Measurements from ENCODE around the gene PDCD7.
"Not testable (repeated sequence)": the region's sequence is repeated elsewhere in the genome, so short reads cannot be mapped to it uniquely, and the experiment has no call there.

Gene PDCD7, protein sequence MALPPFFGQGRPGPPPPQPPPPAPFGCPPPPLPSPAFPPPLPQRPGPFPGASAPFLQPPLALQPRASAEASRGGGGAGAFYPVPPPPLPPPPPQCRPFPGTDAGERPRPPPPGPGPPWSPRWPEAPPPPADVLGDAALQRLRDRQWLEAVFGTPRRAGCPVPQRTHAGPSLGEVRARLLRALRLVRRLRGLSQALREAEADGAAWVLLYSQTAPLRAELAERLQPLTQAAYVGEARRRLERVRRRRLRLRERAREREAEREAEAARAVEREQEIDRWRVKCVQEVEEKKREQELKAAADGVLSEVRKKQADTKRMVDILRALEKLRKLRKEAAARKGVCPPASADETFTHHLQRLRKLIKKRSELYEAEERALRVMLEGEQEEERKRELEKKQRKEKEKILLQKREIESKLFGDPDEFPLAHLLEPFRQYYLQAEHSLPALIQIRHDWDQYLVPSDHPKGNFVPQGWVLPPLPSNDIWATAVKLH

DNA sequence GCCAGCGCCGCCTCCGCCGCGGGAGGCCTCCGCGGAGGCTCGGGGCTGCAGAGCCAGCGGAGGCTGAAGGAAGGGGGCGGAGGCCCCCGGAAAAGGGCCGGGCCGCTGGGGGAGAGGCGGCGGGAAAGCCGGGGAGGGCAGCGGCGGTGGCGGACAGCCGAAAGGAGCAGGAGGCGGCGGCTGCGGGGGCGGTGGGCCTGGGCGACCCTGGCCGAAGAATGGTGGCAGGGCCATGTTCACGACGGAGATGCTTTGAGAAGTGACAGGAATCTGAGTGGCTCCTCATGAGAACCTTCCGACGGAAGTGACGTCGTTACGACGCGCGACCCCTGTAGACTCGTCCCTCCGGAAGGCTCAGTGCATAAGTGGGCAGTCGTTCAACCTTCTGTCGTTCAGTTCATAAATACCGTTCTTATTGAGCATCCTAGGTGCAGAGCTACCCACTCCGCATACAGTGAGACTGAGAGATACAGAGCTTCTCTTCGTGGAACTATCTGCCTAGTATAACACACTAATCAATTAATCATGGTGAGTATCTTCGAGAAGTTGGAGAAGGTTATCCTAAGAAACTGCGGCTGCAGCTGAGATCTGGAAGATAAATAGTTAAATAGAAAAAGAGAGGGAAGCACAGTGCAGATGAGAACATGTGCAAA, at the start of gene PDCD7:
PDCD7 (minus strand) TSS at position 261 of the 653 bp plus-strand sequence; CDS start at position 234, 27 bp downstream.
- peak; percentile 92 for DNase-seq (ENCODE audit: low spot score)

DNA sequence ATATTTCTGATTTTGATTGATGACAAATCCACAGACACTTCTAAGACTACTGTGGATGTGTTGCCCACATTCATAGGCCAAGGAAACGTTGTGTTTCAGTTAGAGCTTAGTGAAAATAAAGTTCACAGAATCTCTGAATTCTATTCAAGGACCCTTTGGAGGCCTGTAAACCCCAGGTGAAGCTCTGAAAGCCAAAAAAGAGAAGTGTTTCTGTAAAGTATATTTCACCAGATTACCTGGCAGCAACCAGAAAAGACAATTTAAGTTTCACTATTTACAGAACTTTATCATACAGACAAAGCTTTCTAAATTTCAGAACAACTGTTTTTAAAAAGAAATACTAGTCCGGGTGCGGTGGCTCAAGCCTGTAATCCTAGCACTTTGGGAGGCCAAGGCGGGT, 48.9 kb upstream of the PDCD7 start:
- DNase-seq (ENCODE audit: low spot score): no peak

DNA sequence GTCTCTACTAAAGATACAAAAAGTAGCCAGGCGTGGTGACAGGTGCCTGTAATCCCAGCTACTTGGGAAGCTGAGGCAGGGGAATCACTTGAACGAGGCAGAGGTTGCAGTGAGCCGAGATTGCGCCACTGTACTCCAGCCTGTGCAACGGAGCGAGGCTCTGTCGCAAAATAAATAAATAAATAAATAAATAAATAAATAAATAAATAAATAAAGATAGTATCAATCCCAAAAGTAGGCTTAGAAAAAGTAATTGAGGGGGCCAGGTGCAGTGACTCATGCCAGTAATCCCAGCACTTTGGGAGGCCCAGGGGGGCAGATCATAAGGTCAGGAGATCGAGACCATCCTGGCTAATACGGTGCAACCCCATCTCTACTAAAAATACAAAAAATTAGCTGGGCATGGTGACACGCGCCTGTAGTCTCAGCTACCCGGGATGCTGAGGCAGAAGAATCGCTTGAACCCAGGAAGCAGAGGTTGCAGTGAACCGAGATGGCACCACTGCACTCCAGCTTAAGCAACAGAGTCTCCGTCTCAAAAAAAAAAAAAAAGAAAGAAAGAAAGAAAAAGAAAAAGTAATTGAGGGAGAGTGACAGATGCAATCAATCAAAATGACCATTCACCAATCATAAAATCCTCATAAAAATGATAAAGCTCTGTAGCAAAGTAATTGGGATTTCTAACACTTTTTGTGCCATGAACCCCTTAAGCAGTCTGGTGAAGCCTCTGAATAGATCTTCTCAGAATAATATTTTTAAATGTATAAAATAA, 48.2 kb upstream of the PDCD7 start:
- not testable (repeated sequence) for DNase-seq (ENCODE audit: low spot score)

DNA sequence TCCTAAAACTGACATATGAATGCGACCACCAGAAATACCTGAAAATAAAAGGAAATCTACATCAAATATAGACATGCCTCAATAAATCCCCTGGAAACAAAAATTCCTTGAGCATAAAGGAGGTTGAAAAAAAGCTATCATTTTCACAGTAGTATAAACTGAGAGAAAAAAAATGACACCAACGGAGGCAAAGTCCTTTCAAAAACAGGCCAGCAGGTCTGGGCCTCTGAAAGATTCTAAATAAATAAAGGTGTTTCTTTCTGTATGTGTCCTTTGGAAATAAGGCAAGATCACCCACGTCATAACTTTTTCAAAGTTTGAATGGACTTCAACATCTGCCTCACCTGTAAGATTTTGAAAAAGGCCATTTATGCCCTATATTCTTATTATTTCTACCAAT, 46.6 kb upstream of the PDCD7 start:
- no peak for DNase-seq (ENCODE audit: low spot score)

DNA sequence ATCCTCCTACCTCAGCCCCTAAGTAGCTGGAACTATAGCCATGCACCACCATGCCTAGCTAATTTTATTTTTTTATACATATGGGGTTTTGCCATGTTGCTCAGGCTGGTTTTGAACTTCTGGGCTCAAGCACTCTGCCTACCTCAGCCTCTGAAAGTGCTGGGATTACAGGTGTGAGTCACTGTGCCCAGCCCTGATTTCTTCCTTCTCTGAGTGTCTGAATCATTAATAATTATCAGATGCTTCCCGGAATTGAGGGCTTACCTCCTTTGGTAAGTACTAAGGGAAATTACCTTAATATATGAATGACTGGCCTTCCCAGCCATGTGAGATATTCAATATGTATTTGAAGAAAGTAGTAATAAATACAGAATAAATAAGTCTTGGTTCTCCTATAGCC, 44.3 kb upstream of the PDCD7 start:
- DNase-seq (ENCODE audit: low spot score): no peak

DNA sequence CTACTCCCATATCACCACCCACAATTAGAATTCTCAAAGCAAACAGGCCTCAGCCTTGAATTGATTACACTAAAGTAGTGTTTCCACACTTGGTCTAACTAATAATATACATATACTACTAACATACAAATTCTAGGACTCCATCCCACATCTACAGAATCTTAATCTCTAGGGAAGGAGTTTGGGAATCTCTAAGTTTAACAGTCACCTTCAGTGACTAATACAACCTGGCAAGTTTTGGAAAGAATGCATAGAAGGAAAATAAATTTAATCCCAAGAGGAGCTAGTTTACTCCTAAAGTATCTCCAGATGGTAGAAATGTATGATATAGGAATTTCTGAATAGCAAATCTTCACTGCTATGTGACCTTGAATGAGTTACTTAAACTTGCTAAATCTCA, 42.4 kb upstream of the PDCD7 start:
- DNase-seq (ENCODE audit: low spot score): no peak

DNA sequence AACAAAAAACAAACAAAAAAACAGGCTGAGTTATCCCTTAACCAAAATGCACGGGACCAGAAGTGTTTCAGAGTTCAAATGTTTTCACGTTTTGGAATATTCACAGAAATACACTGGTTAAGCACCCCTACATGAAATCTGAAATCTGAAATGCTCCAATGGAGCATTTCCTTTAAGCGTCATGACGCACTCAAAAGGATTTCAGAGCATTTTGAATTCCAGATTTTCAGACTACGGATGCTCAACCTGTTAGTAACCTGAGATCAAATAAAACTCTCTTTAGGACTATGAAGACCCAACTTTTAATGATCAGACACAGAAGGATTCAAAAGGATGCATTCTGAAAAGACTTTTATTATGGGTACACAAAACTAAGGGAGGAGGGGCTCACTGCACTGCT, 41.9 kb upstream of the PDCD7 start:
- no peak for DNase-seq (ENCODE audit: low spot score)

DNA sequence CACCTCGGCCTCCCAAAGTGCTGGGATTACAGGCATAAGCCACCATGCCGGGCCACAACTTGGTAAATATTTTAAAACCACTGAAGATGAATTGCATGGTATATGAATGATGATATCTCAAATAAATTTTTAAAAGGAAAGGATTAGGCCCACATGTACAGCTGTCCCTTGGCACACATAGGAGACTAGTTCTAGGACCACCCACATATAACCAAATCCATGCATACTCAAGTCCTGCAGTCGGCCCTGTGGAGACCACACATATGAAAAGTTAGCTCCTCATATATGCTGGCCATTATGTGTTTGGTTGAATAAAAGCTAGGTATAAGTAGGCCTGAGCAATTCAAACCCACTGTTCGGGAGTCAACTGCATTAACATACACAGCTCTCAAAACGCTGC, 40.9 kb upstream of the PDCD7 start:
- DNase-seq (ENCODE audit: low spot score): no peak

DNA sequence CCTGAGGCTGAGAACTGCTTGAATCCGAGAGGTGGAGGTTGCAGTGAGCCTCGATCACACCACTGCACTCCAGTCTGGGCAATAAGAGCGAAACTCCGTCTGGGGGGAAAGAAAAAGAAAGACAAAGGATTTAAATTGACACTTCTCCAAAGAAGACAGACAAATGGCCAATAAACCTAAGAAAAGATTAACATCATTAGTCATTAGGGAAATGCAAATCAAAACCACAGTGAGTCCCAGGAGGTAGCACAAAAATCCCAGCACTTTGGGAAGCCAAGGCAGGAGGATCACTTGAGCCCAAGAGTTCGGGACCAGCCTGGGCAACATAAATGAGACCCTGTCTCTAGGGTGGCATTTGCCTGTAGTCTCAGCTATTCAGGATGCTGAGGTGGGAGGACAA, 38.9 kb upstream of the PDCD7 start:
- DNase-seq (ENCODE audit: low spot score): no peak

DNA sequence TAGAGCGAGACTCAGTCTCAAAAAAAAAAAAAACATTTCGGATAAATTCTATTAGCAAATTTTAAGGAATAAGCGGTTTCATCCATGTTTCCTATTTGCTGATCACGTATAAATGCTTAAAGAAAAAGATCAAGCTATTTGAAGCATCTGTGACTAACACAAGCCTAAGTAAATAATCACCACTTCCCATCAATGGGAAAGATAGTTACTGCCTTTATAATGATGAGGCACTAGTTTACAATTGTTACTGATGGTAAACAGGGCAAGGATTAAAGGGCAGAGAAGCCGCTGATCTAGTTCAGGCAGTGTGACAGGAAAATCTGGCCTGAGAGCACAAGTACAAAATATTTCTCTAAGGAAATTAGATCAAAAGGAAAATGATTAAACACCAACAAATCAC, 37.8 kb upstream of the PDCD7 start:
- no peak for DNase-seq (ENCODE audit: low spot score)

DNA sequence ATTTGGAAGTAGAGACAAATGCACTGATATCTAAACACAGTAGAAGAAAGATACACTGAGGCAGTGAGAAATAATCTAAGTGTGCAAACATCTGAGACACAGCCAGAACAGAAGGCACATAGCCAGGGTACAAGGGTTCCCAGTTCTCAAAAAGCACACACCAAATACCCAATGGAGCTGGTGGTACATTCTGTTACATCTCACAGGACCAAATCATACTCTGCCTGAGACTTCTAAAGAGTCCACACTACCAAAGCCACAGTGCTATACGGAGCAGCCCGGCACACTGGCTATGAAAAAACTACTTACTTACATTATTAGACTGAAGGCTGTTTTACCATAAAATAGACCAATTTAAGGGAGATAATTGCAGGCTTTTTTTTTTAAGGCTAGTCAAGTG, 32.3 kb upstream of the PDCD7 start:
- no peak for DNase-seq (ENCODE audit: low spot score)

DNA sequence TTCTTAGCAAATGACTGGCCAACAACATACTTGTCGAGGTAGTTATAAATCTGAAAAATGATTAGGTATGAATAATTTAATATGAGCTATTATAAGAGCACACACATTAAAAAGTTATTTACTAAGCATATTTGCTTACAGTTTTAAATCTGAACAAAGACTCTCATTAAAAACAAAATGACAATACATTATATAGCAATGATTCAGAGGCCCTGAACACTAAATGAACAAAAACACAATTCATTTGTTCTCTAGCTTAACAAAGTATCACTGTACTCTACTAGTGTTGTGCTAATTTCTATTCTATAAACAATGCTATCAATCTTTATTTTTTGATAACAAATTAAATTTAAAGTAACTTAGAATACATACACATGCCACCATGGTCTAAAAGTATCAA, 30.5 kb upstream of the PDCD7 start:
- no peak for DNase-seq (ENCODE audit: low spot score)

DNA sequence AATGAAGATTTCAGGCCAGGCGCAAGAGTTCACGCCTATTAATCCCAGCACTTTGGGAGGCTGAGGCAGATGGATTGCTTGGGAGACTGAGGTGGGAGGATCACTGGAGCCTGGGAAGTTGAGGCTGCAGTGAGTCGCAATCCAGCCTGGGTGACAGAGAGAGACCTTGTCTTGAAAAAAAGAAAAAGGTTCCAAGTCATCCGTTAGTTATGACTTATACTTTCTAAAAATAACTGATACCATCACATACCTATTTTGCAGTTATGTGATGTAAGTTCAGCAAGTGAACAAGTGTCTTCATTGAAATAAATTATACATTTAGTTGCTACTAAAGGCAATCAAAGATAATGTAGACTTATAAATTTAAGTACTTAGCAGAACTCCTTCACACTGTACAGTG, 29.4 kb upstream of the PDCD7 start:
- DNase-seq (ENCODE audit: low spot score): no peak

DNA sequence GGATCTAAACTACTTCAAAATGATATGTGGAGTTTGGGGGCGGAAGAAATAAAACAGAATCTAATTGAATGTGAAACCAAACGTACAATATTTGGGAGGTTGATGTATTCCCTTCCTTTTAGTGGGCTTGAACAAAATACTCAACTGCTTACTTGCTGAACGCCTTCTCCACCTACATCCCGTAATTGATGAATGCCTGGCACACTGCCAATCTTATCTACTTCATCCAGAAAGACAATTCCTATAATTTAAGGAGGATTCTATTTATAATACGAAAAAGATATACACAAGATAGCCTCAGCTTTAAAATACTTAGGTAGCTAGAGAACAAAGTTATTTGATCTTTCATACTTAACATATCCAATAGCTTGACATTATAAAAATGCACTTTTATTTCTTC, 23.1 kb upstream of the PDCD7 start:
- no peak for DNase-seq (ENCODE audit: low spot score)

DNA sequence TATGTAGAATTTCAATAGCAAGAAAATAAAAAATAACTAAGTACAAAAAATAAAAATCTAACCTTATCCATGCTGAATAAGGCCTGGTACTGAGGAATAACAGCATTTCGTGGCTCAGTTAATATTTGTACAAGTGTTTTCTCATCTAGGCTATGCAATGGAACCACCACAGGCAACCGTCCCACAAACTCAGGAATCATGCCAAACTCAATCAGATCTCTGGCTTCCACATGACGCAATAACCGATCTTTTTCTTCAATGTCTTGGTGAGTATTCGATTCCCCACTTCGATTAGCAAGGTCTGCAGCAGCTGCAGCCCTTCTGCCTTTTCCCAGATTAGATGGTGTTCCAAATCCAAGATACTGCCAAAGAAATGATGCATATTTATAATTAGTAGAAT, 21.1 kb upstream of the PDCD7 start:
- no peak for DNase-seq (ENCODE audit: low spot score)

DNA sequence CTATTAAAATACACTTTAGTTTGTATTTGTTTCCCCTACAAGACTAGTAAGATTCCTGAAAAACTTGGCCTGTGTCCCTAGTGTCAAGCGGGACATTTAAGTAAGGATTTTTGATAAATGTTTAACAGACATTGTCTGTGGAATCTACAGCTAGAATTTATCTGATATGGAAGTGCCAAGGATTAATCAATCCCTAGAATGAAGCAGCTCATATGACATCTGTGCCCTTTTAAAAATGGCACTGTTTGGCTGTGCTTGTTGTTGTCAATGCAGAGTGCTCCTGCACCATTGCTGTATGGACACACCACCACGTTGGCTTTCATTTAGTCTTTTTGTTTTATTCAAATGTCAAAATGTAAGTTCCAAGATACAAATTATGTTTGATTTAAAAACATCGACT, 14.3 kb upstream of the PDCD7 start:
- DNase-seq (ENCODE audit: low spot score): no peak

DNA sequence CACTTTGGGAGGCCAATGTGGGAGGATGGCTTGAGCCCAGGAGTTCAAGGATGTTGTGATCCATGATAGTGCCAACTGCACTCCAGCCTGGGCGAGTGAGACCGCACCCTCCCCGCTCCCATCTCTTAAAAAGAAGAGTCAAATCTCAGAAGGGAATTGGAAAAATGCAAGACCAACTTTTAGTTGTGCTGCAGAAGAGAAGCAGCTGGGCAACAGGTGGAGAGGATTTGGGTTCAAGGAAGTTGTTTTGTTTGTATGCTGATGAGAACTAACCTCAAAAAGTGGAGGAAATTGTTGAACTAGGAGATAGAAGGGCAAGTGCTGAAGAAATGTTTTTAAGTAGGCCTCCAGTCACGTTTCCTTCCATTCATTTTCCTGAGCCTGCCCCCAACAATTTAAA, 12.8 kb upstream of the PDCD7 start:
- DNase-seq (ENCODE audit: low spot score): no peak

DNA sequence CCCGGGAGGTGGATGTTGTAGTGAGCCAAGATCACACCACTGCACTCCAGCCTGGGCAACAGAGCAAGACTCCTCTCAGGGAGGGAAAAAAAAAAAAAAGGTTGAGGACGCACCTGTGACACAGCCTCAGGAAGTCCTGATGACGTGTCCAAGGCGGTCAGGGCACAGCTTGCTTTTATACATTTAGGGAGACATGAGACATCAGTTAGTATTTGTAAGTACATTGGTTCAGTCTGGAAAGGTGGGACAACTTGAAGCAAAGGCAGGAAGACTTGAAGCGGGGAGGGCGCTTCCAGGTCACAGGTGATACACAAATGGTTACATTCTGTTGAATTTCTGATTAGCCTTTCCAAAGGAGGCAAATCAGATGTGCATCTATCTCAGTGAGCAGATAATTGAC, 5.0 kb upstream of the PDCD7 start:
- DNase-seq (ENCODE audit: low spot score): not testable (repeated sequence)

DNA sequence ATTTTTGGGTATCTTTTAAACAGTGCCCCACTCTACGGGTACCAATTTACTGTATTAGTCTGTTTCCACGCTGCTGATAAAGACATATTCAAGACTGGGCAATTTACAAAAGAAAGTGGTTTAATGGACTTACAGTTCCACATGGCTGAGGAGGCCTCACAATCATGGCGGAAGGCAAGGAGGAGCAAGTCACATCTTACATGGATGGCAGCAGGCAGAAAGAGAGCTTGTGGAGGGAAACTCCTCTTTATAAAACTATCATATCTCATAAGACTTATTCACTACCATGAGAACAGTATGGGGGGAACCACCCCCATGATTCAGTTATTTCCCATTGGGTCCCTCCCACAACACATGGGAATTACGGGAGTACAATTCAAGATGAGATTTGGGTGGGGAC, 4.3 kb upstream of the PDCD7 start:
- DNase-seq (ENCODE audit: low spot score): not testable (repeated sequence)

DNA sequence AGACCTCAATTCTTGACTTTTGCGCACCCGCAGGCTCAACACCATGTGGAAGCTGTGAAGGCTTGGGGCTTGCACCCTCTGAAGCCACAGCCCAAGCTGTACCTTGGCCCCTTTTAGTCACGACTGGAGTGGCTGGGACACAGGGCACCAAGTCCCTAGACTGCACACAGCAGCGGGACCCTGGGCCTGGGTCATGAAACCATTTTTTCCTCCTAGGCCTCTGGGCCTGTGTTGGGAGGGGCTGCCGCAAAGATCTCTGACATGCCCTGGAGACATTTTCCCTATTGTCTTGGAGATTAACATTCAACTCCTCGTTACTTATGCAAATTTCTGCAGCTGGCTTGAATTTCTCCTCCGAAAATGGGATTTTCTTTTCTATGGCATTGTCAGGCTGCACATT, 3.5 kb upstream of the PDCD7 start:
- not testable (repeated sequence) for DNase-seq (ENCODE audit: low spot score)

DNA sequence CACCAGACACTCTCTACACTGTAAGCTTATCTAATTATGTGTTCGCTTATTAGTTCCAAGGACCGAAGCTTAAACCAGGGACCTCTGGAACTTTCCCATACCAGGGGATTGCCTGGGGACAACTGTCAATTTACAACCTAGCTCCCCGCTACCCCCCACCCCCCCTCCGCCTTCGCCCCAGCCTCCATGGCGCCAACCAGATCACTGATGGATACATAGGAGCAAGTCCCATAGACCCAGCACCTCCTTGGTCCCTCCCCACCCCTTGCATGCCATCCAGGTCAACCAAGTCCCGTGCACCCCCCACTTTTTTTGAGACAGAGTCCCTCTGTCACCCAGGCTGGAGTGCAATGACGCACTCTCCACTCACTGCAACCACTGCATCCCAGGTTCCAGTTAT, 930 bp upstream of the PDCD7 start:
- no peak for DNase-seq (ENCODE audit: low spot score)

DNA sequence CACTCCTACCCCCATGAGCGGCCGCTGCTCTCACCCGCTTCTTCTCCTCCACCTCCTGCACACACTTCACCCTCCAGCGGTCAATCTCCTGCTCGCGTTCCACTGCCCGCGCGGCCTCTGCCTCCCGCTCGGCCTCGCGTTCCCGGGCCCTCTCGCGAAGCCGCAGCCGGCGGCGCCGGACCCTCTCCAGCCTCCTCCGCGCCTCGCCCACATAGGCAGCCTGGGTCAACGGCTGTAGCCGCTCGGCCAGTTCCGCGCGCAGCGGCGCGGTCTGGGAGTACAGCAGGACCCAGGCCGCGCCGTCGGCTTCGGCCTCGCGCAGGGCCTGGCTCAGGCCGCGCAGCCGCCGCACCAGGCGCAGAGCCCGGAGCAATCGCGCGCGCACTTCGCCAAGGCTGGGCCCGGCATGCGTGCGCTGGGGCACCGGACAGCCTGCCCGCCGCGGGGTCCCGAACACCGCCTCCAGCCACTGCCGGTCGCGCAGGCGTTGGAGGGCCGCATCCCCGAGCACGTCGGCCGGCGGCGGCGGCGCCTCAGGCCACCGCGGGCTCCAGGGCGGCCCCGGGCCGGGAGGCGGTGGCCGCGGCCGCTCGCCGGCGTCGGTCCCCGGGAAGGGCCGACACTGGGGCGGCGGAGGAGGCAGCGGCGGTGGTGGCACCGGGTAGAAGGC, 595 bp downstream of the PDCD7 start:
- peak; percentile 39 for DNase-seq (ENCODE audit: low spot score)
